ENCODE data around the gene EID2. TPM values are rescaled to one million over a fixed set of nuclear protein-coding genes. Genes with fewer than 3 reads are reported as not detected.

Gene EID2
- total RNA-seq, 2 donors from 2014 or later = 7.3 to 13.5 TPM

- ATAC-seq (no peak), DNase-seq (no peak)
- H3K4me1 ChIP-seq = no peaks in the 10 kb centered on the region
- H3K9me3 ChIP-seq = no peaks in the 10 kb centered on the region
- WGBS, 2 donors = 60 to 62% methylated on average over 5 of the region's 5 CpGs
- no peaks in the 10 kb centered on the region for H3K36me3 ChIP-seq (replicated peaks in 1 of 2; ENCODE audit: insufficient read depth in 1 of 2, low read depth in 2 of 2)
- no peaks in the 10 kb centered on the region for H3K27me3 ChIP-seq
- TF ChIP-seq POLR2A (IDR thresholded peaks at IDR 0.05) (no peak), CTCF (IDR thresholded peaks at IDR 0.05) (no peak)
- intact Hi-C loops (cut with DNase I) = no loop called here
- H3K27ac ChIP-seq = no peak overlapping the region
- H3K4me3 ChIP-seq = no peak overlapping the region
These were observed 18.1 kb upstream of the EID2 start for GRCh38 chr19:39557811-39558623.

- no peak overlapping the region for H3K27ac ChIP-seq
- intact Hi-C loops (cut with DNase I) = no loop called here
These were observed 15.9 kb upstream of the EID2 start for GRCh38 chr19:39555883-39556282.

GRCh38 chr19:39554701-39555311 lies 14.8 kb upstream of the EID2 start:
- H3K9me3 ChIP-seq = no peaks in the 10 kb centered on the region
- no peaks in the 10 kb centered on the region for H3K4me1 ChIP-seq
- H3K4me3 ChIP-seq = no peak overlapping the region
- TF ChIP-seq POLR2A (IDR thresholded peaks at IDR 0.05) (no peak), CTCF (IDR thresholded peaks at IDR 0.05) (no peak)
- H3K27ac ChIP-seq = no peak overlapping the region
- H3K27me3 ChIP-seq = no peaks in the 10 kb centered on the region
- ATAC-seq (no peak), DNase-seq (no peak)
- intact Hi-C loops (cut with DNase I) = loop anchor here (5.0 kb wide), 1 partner anchor 117 kb away; no protein-coding TSS in a partner anchor
- 50 to 55% methylated on average over 4 of the region's 4 CpGs for WGBS, 2 donors
- H3K36me3 ChIP-seq (replicated peaks in 1 of 2; ENCODE audit: insufficient read depth in 1 of 2, low read depth in 2 of 2) = no peaks in the 10 kb centered on the region

More at GRCh38 chr19:39555883-39556282, 15.9 kb upstream of the EID2 start:
- H3K27me3 ChIP-seq = no peaks in the 10 kb centered on the region
- DNase-seq (no peak), ATAC-seq (no peak)
- no peaks in the 10 kb centered on the region for H3K9me3 ChIP-seq
- WGBS, 2 donors = 40 to 42% methylated on average over 1 of the region's 1 CpG
- H3K36me3 ChIP-seq (replicated peaks in 1 of 2; ENCODE audit: insufficient read depth in 1 of 2, low read depth in 2 of 2) = no peaks in the 10 kb centered on the region
- H3K4me3 ChIP-seq = no peak overlapping the region
- H3K4me1 ChIP-seq = no peaks in the 10 kb centered on the region
- TF ChIP-seq CTCF (IDR thresholded peaks at IDR 0.05) (no peak), POLR2A (IDR thresholded peaks at IDR 0.05) (no peak)

GRCh38 chr19:39553082-39553652 lies 13.2 kb upstream of the EID2 start:
- Histone ChIP-seq H3K27ac (no peak overlapping the region), H3K36me3 (replicated peaks in 1 of 2; ENCODE audit: insufficient read depth in 1 of 2, low read depth in 2 of 2) (no peaks in the 10 kb centered on the region), H3K9me3 (no peaks in the 10 kb centered on the region), H3K4me1 (no peaks in the 10 kb centered on the region), H3K27me3 (no peaks in the 10 kb centered on the region), H3K4me3 (no peak overlapping the region)
- 35 to 54% methylated on average over 6 to 7 of the region's 7 CpGs for WGBS, 2 donors
- intact Hi-C loops (cut with DNase I) = loop anchor here (5.0 kb wide), 1 partner anchor 119 kb away; no protein-coding TSS in a partner anchor
- no peak for TF ChIP-seq CTCF (IDR thresholded peaks at IDR 0.05)
- no peak for TF ChIP-seq POLR2A (IDR thresholded peaks at IDR 0.05)
- ATAC-seq (no peak), DNase-seq (no peak)

Measured in body of pancreas (tissue), 4 donors.